Gastrocnemius medialis (tissue), 4 donors: Measurements from ENCODE around the gene ATF7.

Experiments used
- POLR2A ChIP-seq, 2 donors: fragments of 450-650 bp; IDR thresholded peaks; one replicate each; pipeline ENCODE4 v1.6.1; 2017; ENCODE audit warnings: antibody characterized with exemption in 2 of 2, mild to moderate bottlenecking in 2 of 2, moderate library complexity in 2 of 2
- TF ChIP-seq, protein P1 (sequence below), 5 experiments: fragments of 450-650 bp in 3 of 5; fragments of 200-600 bp in 2 of 5; sonication (generic) in 2 of 5; IDR thresholded peaks in 4 of 5; conservative IDR thresholded peaks in 1 of 5; 1 replicate in 4 of 5; 2 replicates in 1 of 5; pipeline ENCODE4 v1.5.1; 2016 to 2019; ENCODE audit warnings: antibody characterized with exemption in 5 of 5, mild to moderate bottlenecking in 3 of 5, moderate library complexity in 3 of 5

DNA sequence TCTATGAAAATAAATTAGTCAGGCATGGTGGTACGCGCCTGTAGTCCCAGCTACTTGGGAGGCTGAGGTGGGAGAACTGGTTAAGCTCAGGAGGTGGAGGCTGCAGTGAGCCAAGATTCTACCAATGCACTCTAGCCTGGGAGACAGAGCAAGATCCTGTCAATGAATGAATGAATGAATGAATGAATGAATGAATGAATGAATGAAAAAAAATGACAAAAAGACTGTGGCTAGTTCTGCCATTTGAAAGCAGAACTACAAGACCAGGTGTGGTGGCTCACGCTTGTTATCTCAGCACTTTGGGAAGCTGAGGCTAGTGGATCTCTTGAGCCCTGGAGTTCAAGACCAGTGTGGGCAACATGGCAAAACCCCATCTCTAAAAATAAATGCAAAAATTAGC is 86.7 kb downstream of the ATF7 start:
- TF ChIP-seq POLR2A (IDR thresholded peaks at IDR 0.05) = no peak
- TF ChIP-seq, protein P1, sequence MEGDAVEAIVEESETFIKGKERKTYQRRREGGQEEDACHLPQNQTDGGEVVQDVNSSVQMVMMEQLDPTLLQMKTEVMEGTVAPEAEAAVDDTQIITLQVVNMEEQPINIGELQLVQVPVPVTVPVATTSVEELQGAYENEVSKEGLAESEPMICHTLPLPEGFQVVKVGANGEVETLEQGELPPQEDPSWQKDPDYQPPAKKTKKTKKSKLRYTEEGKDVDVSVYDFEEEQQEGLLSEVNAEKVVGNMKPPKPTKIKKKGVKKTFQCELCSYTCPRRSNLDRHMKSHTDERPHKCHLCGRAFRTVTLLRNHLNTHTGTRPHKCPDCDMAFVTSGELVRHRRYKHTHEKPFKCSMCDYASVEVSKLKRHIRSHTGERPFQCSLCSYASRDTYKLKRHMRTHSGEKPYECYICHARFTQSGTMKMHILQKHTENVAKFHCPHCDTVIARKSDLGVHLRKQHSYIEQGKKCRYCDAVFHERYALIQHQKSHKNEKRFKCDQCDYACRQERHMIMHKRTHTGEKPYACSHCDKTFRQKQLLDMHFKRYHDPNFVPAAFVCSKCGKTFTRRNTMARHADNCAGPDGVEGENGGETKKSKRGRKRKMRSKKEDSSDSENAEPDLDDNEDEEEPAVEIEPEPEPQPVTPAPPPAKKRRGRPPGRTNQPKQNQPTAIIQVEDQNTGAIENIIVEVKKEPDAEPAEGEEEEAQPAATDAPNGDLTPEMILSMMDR (IDR thresholded peaks at IDR 0.05 in 4 of 5, conservative IDR thresholded peaks at IDR 0.05 in 1 of 5) = no peak
